Upper lobe of left lung (tissue), 6 donors: ENCODE measurements around the gene PDSS1. TPM values are rescaled to one million over a fixed set of nuclear protein-coding genes. Genes with fewer than 3 reads are reported as not detected.
A peak's percentile ranks its signal among the peaks of the same experiment; 100 is the strongest.
"Not testable (repeated sequence)": the region's sequence is repeated elsewhere in the genome, so short reads cannot be mapped to it uniquely, and the experiment has no call there.

ENCODE experiments used
- ATAC-seq, 2 donors: fragments of 200-7000 bp; cut with Tn5 transposase; one replicate each; pipeline ENCODE4 v1.9.1; 2022; ENCODE audit warnings: mild to moderate bottlenecking in 2 of 2, moderate library complexity in 2 of 2; ENCODE audit not compliant: low FRiP score in 2 of 2
- DNase-seq, 2 donors: peaks; one replicate each; pipeline ENCODE4 v3.0.0-alpha.2; 2019 to 2020
- H3K27ac ChIP-seq, 4 donors: fragments of 200-600 bp; sonication (generic); one replicate each; pipeline ENCODE4 v1.5.1; 2016 to 2019
- H3K27me3 ChIP-seq, 4 donors: fragments of 200-600 bp; sonication (generic); one replicate each; pipeline ENCODE4 v1.5.1; 2017 to 2019
- H3K36me3 ChIP-seq, 4 donors: fragments of 200-600 bp; sonication (generic); one replicate each; pipeline ENCODE4 v1.5.1; 2016 to 2019
- H3K4me1 ChIP-seq, 4 donors: fragments of 200-600 bp; sonication (generic); one replicate each; pipeline ENCODE4 v1.5.1; 2018 to 2019
- H3K4me3 ChIP-seq, 4 donors: fragments of 200-600 bp; sonication (generic); one replicate each; pipeline ENCODE4 v1.5.1; 2017 to 2019; ENCODE audit warnings: mild to moderate bottlenecking in 2 of 4, moderate library complexity in 1 of 4
- H3K9me3 ChIP-seq, 4 donors: fragments of 200-600 bp; sonication (generic); one replicate each; pipeline ENCODE4 v1.5.1; 2018 to 2019
- EP300 ChIP-seq, 4 donors: sonication (generic); formaldehyde crosslinking; IDR thresholded peaks; one replicate each; pipeline ENCODE4 v1.5.1; 2017; ENCODE audit warnings: antibody characterized with exemption in 4 of 4, control low read depth in 2 of 4
- POLR2A ChIP-seq, 4 donors: fragments of 450-650 bp; IDR thresholded peaks; one replicate each; pipeline ENCODE4 v1.5.1; 2016 to 2017; ENCODE audit warnings: antibody characterized with exemption in 4 of 4, mild to moderate bottlenecking in 2 of 4
- POLR2AphosphoS5 ChIP-seq, 2 donors: sonication (generic); formaldehyde crosslinking; IDR thresholded peaks; one replicate each; pipeline ENCODE4 v1.5.1; 2017; ENCODE audit warnings: antibody characterized with exemption in 2 of 2
- WGBS, 2 donors: methylation state at CpG; one replicate each; pipeline ENCODE4 v1.1.5; 2017 to 2018; 5-methylcytosine and 5-hydroxymethylcytosine counted together
- total RNA-seq, 6 donors: library from RNA; depleted of rRNA in 4 of 6; stranded (reverse); fragments of >200 nt in 4 of 6; gene quantifications; one replicate each; pipeline versions ENCODE4 v1.1.0 to v1.2.1, GENCODE V29; 2016 to 2021
- TF ChIP-seq, protein P1 (sequence below), 6 experiments: fragments of 450-650 bp in 4 of 6; fragments of 200-600 bp in 2 of 6; sonication (generic) in 2 of 6; IDR thresholded peaks; one replicate each; pipeline ENCODE4 v1.5.1; 2016 to 2019; ENCODE audit warnings: antibody characterized with exemption in 6 of 6
- donor health status: DM: no; HTN: no; CAD: no; lungs with moderate emphysema.
- donor health status: DM: no; HTN: yes; CAD: no; lungs with severe emphysema.

Gene PDSS1
- total RNA-seq, 6 donors from 2014 or later, result 2.3 to 9.4 (median 5.6) TPM

DNA sequence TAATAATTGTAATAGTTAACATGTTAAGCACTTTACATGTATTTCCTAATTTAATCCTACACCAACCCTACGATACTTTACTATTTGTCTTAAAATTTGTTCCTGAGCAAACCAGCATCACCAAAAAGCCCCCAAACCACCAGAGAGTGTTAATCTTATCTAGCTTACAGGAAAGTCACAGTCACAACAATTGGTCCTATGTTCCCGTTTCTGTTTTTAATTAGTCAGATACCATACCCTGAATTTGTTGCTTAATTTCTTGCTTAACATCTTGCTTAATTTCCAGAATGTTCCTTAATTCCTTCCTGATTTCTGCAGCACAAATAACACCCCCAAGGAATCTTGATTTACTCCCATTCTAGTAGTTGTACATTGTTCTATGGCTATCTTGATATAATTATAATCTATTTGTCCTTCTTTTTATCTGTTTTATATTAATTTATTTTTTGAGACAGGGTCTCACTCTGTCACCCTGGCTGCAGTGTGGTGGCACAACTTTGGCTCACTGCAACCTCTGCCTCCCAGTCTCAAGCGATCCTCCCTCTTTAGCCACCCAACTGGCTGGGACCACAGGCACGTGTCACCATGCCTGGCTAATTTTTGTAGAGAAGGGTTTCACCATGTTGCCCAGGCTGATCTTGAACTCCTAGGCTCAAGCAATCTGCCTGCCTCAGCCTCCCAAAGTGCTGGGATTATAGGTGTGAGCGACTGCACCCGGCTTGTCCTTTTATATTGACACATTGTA, 6.6 kb upstream of the PDSS1 start:
- Histone ChIP-seq H3K27me3 (no peaks in the 10 kb centered on the region), H3K36me3 (no peaks in the 10 kb centered on the region), H3K9me3 (no peaks in the 10 kb centered on the region), H3K4me1 (no peaks in the 10 kb centered on the region), H3K27ac (no peak overlapping the region), H3K4me3 (no peak overlapping the region)
- ATAC-seq (no peak), DNase-seq (no peak)
- no peak for TF ChIP-seq EP300 (IDR thresholded peaks at IDR 0.05)
- TF ChIP-seq, protein P1, sequence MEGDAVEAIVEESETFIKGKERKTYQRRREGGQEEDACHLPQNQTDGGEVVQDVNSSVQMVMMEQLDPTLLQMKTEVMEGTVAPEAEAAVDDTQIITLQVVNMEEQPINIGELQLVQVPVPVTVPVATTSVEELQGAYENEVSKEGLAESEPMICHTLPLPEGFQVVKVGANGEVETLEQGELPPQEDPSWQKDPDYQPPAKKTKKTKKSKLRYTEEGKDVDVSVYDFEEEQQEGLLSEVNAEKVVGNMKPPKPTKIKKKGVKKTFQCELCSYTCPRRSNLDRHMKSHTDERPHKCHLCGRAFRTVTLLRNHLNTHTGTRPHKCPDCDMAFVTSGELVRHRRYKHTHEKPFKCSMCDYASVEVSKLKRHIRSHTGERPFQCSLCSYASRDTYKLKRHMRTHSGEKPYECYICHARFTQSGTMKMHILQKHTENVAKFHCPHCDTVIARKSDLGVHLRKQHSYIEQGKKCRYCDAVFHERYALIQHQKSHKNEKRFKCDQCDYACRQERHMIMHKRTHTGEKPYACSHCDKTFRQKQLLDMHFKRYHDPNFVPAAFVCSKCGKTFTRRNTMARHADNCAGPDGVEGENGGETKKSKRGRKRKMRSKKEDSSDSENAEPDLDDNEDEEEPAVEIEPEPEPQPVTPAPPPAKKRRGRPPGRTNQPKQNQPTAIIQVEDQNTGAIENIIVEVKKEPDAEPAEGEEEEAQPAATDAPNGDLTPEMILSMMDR (IDR thresholded peaks at IDR 0.05), result no peak
- TF ChIP-seq POLR2AphosphoS5 (IDR thresholded peaks at IDR 0.05), result no peak
- TF ChIP-seq POLR2A (IDR thresholded peaks at IDR 0.05), result no peak
- WGBS, 2 donors, result 41 to 53% methylated on average over 6 of the region's 6 CpGs

DNA sequence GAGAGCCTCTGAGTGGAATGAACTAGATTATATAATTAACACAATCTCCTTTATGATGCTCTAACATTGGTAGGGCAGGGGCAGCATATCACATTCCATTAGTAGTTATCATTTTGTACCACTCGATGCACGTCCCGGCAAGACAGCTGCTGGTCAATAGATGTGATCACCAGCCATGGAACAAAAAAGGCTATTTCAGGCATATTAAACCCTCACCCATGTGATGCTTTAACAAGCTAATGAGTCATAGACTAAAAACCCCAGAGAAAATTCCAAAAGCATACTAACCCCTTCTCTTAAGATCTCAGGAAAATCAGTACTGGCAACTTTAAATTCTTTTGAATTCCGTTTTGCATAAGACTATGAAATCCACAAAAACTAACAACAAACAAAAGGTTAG, 3.0 kb upstream of the PDSS1 start:
- 87 to 88% methylated on average over 4 of the region's 4 CpGs for WGBS, 2 donors
- H3K36me3 ChIP-seq, H3K9me3 ChIP-seq, ATAC-seq, H3K27me3 ChIP-seq, H3K27ac ChIP-seq, H3K4me3 ChIP-seq, DNase-seq: not testable (repeated sequence)
- peaks cover 11 to 23% (median 17%) of the 10 kb centered on the region in 4 donors for H3K4me1 ChIP-seq

DNA sequence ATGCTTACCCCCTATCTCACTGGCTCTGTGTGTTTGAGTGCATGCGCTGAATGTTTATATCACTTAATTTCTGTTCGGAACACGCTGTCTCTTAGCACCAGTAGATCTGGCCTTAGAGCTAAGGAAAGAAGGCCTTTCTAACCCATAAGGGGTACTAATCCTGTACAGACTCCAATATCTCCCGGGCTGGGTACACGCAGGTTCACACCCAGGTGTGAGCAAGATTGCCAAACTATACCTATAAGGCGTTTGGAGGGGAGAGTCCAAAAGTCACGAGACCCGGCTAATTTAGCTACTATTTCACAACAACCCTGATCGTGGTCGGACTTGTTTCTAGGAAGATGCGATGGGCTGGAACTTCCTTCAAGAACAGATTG, 727 bp upstream of the PDSS1 start:
- DNase-seq (no peak), ATAC-seq (no peak)
- Histone ChIP-seq H3K27ac (peak overlapping the region; percentile 90 to 96 (median 93)), H3K4me1 (peaks cover 11 to 28% (median 17%) of the 10 kb centered on the region in 4 donors), H3K36me3 (no peaks in the 10 kb centered on the region), H3K9me3 (no peaks in the 10 kb centered on the region), H3K27me3 (no peaks in the 10 kb centered on the region), H3K4me3 (peak overlapping the region; percentile 56 to 96 (median 86))
- 25 to 31% methylated on average over 7 to 11 of the region's 11 CpGs for WGBS, 2 donors
- TF ChIP-seq POLR2A (IDR thresholded peaks at IDR 0.05) (no peak), POLR2AphosphoS5 (IDR thresholded peaks at IDR 0.05) (no peak), EP300 (IDR thresholded peaks at IDR 0.05) (no peak)
- TF ChIP-seq, protein P1 (IDR thresholded peaks at IDR 0.05), result no peak

DNA sequence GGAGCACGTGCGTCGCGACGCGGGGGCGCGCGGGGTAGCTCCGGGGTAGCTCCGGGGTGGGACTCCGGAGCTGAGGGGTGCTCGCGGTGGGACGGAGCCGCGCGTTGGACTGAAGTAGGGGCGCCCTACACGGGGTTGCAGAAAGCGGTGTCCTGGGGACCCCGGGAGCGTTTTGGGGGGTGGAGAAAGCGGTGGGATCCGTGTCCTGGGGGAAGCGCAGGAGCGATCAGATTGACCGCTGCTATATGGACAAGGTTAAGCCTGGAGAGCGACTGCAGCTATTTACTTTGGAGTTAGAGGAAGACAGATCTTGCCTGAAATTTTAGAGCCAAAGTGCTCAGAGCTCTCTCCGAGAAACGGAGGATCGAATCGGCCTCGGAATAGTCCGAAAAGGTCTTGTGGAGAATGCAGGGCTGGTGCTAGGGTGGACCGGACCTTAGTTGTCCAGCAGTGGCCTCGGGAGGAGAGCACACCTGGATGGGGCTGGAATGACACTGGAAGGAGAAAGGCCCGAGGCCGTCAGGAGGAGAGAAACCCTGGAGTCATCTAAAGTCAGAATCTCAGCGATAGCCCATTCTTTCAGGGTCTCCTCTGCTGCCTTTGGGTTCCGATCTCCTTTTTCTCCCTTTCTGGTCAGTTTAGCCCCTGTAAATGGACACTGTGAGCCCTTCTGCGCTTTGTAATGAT, 564 bp downstream of the PDSS1 start:
- DNase-seq (no peak), ATAC-seq (peak in 1 of 2 donors; percentile 17)
- TF ChIP-seq POLR2AphosphoS5 (IDR thresholded peaks at IDR 0.05) (no peak), POLR2A (IDR thresholded peaks at IDR 0.05) (no peak), EP300 (IDR thresholded peaks at IDR 0.05) (no peak)
- TF ChIP-seq, protein P1 (IDR thresholded peaks at IDR 0.05), result no peak
- Histone ChIP-seq H3K4me1 (peaks cover 11 to 28% (median 17%) of the 10 kb centered on the region in 4 donors), H3K9me3 (no peaks in the 10 kb centered on the region), H3K27ac (peak overlapping the region; percentile 90 to 96 (median 93)), H3K36me3 (no peaks in the 10 kb centered on the region), H3K4me3 (peak overlapping the region; percentile 56 to 96 (median 86)), H3K27me3 (no peaks in the 10 kb centered on the region)
- 4 to 6% methylated on average over 22 to 42 of the region's 42 CpGs for WGBS, 2 donors

DNA sequence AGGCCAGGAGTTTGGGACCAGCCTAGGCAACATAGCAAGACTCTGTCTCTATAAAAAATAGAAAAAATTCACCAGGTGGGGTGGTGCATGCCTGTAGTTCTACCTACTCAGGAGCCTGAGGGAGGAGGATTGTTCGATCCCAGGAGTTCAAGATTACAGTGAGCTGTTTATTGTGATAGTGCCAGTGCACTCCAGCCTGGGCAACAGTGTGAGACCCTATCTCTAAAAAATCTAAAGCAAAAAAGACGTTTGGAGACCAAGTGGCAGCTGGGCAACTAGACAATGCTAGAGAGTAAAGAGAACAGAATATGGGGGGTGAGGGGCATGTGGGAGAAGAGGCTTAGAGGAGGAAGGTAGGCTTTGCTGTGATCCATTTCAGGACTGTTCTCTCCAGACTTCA, 1.4 kb downstream of the PDSS1 start:
- Histone ChIP-seq H3K27ac (no peak overlapping the region), H3K9me3 (no peaks in the 10 kb centered on the region), H3K4me3 (peak overlapping the region in 2 of 4 donors; percentile 89 to 96), H3K27me3 (no peaks in the 10 kb centered on the region), H3K4me1 (peaks cover 11 to 28% (median 17%) of the 10 kb centered on the region in 4 donors), H3K36me3 (no peaks in the 10 kb centered on the region)
- DNase-seq, result no peak
- ATAC-seq, result no peak
- WGBS, 2 donors, result 69 to 72% methylated on average over 2 of the region's 2 CpGs
- TF ChIP-seq, protein P1 (IDR thresholded peaks at IDR 0.05), result no peak
- TF ChIP-seq POLR2A (IDR thresholded peaks at IDR 0.05), result no peak
- TF ChIP-seq POLR2AphosphoS5 (IDR thresholded peaks at IDR 0.05), result no peak
- TF ChIP-seq EP300 (IDR thresholded peaks at IDR 0.05), result no peak
